BE2C (cell line): Measurements from ENCODE around the gene ELK3.

Experiments
- DNase-seq: peaks from one replicate; pipeline ENCODE4 v3.0.0-alpha.2; 2020
- H3K27me3 ChIP-seq: fragments of 250-450 bp; sonication (Bioruptor Pico); 2 replicates; pipeline ENCODE4 v1.5.1; 2020; ENCODE audit warnings: mild to moderate bottlenecking
- H3K36me3 ChIP-seq: fragments of 250-450 bp; sonication (Bioruptor Pico); 2 replicates; pipeline ENCODE4 v1.5.1; 2020; ENCODE audit warnings: mild to moderate bottlenecking
- H3K4me1 ChIP-seq: fragments of 250-450 bp; sonication (Bioruptor Pico); 2 replicates; pipeline ENCODE4 v1.5.1; 2020
- H3K4me3 ChIP-seq: 2 replicates; pipeline ENCODE4 v1.5.1; 2011; ENCODE audit warnings: low read depth, low read length
- H3K9me3 ChIP-seq: fragments of 250-450 bp; sonication (Bioruptor Pico); 2 replicates; pipeline ENCODE4 v1.5.1; 2020
- TF ChIP-seq, protein P1 (sequence below): IDR thresholded peaks from 2 replicates; pipeline ENCODE4 v1.5.1; 2012; ENCODE audit warnings: mild to moderate bottlenecking, low read depth, low read length

Gene ELK3

DNA sequence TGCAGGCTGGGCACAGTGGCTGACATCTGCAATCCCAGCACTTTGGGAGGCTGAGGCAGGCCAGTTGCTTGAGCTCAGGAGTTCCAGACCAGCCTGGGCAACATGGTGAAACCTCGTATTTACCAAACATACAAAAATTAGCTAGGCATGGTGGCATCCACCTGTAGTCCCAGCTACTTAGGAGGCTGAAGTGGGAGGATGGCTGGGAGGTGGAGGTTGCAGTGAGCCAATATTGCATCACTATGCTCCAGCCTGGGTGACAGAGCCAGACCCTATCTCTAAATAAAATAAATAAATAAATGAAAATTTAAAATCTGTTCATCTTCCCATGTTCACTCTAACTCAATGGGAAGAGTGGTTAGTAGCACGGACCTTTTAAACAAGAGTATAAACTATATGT is 71.2 kb downstream of the ELK3 start:
- TF ChIP-seq, protein P1, sequence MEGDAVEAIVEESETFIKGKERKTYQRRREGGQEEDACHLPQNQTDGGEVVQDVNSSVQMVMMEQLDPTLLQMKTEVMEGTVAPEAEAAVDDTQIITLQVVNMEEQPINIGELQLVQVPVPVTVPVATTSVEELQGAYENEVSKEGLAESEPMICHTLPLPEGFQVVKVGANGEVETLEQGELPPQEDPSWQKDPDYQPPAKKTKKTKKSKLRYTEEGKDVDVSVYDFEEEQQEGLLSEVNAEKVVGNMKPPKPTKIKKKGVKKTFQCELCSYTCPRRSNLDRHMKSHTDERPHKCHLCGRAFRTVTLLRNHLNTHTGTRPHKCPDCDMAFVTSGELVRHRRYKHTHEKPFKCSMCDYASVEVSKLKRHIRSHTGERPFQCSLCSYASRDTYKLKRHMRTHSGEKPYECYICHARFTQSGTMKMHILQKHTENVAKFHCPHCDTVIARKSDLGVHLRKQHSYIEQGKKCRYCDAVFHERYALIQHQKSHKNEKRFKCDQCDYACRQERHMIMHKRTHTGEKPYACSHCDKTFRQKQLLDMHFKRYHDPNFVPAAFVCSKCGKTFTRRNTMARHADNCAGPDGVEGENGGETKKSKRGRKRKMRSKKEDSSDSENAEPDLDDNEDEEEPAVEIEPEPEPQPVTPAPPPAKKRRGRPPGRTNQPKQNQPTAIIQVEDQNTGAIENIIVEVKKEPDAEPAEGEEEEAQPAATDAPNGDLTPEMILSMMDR: no peak

DNA sequence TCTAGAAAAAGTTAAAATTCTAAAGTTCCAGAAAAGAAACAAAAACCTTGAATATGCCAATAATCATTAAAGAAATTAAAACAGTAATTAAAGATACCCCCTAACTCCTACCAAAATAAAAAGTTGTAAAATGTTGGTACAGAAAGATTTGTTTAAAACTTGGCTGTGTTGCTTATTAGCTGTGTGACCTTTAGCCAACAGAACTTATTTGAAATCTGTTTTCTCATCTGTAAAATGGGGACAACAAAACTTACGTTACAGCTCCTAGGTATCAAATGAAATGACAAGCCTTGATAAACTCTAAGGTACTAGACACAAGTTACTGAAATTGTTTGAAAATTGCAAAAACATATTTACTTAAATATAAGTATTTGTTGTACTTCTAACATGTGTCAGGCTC is 71.7 kb downstream of the ELK3 start:
- H3K4me3 ChIP-seq: no peak overlapping the region
- no peak for DNase-seq
- H3K36me3 ChIP-seq: peaks cover 23% of the 10 kb centered on the region
- H3K4me1 ChIP-seq: peaks cover 5% of the 10 kb centered on the region; the same call in 1 of the 2 replicates
- no peaks in the 10 kb centered on the region for H3K9me3 ChIP-seq
- H3K27me3 ChIP-seq: no peaks in the 10 kb centered on the region
- TF ChIP-seq, protein P1: no peak

More for the DNA sequence above, 71.2 kb downstream of the ELK3 start:
- H3K4me1 ChIP-seq: peaks cover 7% of the 10 kb centered on the region; the same call in 1 of the 2 replicates
- peaks cover 27% of the 10 kb centered on the region for H3K36me3 ChIP-seq
- no peaks in the 10 kb centered on the region for H3K27me3 ChIP-seq
- no peak overlapping the region for H3K4me3 ChIP-seq
- no peak for DNase-seq
- H3K9me3 ChIP-seq: no peaks in the 10 kb centered on the region

DNA sequence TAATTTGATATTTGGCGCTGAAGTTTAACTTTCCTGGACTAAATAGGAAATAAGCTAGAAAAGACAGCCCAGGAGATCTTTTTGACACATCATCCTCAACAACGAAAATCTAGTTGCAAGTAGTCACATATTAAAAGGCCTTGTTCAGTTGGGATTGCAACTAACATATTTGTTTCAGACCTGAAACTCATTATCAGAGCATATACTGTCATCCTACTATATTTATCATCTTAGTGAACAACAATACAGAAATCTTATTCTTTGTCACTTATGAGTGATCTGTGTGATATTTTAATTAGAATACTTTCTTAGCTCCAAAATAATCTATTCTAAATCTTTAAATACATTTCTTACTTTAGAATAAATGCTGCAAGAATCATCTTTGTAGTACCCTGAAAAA is 72.1 kb downstream of the ELK3 start:
- H3K36me3 ChIP-seq: peaks cover 22% of the 10 kb centered on the region
- TF ChIP-seq, protein P1: no peak

DNA sequence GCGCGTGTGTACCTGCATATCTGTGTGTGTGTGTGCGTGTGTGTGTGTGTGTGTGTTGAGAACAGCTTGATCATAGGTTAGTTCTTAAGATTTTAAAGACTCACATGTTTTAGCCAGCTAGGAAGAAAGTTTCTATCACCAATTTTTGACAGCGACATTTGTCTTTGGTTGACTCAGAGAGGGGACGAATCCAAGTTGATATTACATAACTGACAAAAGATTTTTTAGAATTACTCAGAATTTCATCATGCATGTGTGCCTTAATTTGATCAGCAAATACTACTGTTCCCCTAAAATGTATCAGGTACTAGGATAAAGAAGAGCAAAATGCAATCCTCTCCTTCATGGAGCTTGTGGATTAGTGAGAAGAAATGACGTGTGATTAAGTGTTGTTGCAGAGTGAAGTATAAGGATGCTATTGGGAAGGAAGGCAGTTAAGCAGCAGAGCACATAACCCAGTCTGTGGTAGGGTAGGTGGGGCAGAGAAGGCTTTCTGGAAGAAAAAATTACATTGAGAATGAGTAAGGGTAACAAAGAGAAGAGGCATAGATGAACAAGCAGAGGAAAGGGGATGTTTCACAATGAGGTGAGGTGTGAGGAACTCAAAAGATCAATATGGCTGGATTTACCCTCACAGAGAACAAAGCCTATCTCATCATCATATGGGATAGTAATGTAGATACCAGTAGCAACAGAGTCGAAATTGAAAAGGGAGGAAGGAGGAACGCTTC is 77.5 kb downstream of the ELK3 start:
- no peak for DNase-seq
- Histone ChIP-seq H3K27me3 (no peaks in the 10 kb centered on the region), H3K36me3 (peaks cover 14% of the 10 kb centered on the region), H3K4me3 (no peak overlapping the region), H3K9me3 (no peaks in the 10 kb centered on the region), H3K4me1 (peaks cover 2% of the 10 kb centered on the region; the same call in 1 of the 2 replicates)
- TF ChIP-seq, protein P1: no peak

More for the DNA sequence above, 72.1 kb downstream of the ELK3 start:
- Histone ChIP-seq H3K27me3 (no peaks in the 10 kb centered on the region), H3K9me3 (no peaks in the 10 kb centered on the region), H3K4me1 (peaks cover 5% of the 10 kb centered on the region; the same call in 1 of the 2 replicates), H3K4me3 (no peak overlapping the region)
- no peak for DNase-seq

DNA sequence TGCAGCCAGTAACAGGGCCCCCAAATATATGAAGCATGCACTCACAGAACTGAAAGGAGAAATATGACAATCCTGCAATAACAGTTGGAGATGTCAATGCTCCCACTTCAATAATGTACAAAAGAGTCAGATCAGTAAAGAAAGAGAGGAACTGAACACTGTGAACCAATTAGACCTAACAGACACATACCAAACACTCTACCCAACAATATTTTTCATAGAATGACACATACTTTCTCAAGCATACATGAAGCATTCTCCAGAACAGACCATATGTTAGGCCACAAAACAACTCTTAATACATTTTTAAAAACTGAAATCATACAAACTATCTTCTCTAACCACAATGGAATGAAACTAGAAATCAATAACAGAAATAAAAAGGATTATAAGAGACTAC is 80.2 kb downstream of the ELK3 start:
- Histone ChIP-seq H3K27me3 (no peaks in the 10 kb centered on the region), H3K4me3 (no peak overlapping the region), H3K36me3 (peaks cover 12% of the 10 kb centered on the region), H3K4me1 (no peaks in the 10 kb centered on the region), H3K9me3 (no peaks in the 10 kb centered on the region)
- no peak for DNase-seq
- TF ChIP-seq, protein P1: no peak

DNA sequence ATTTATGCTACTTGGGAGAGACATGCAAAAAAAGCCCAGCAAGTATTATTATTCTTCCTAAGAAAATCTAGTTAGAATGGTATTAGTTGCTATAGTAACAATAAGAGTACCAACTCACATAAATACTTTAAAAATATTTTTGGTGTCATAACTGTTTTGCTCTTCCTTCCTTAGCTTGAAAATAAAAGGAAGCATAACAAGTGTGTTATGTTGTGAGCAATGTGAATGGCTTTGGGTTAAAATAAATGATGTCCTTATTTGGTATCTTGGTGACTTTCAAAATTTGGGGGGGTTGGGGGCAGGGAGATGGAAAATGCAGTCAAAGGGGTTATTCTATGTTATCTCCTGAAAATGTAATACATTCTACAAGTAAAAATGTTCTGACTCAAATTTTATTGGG is 91.0 kb downstream of the ELK3 start:
- H3K9me3 ChIP-seq: no peaks in the 10 kb centered on the region

More for the DNA sequence above, 91.0 kb downstream of the ELK3 start:
- TF ChIP-seq, protein P1: no peak
- Histone ChIP-seq H3K4me1 (no peaks in the 10 kb centered on the region), H3K4me3 (no peak overlapping the region), H3K36me3 (peaks cover 21% of the 10 kb centered on the region), H3K27me3 (no peaks in the 10 kb centered on the region)
- no peak for DNase-seq
